ENCODE data around the gene C1orf141. TPM values are rescaled to one million over a fixed set of nuclear protein-coding genes. Genes with fewer than 3 reads are reported as not detected.

C1orf141 gene
- total and polyA plus RNA-seq, 2 experiments from 2014 or later = not detected

DNA sequence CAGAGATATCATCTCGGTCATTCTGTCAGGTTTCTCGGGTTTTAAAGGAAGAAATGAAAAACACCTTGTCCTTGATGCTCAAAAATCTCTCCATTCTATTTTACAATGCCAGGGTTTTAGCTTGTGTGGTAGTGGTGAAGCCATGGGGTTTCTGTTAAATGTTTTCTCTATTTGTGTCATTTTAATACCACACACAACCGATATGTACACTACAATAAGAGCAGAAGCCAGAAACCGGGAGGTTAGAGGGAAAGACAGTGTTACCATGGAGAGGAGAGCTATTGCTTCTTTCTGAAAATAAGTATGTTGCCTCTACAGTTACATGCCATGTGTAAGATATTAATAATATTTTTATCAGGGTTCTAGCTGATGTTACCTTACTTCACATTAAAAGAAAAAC lies 83.6 kb downstream of the C1orf141 start:
- Histone ChIP-seq H3K9me2 (ENCODE audit: insufficient read depth) (no peaks in the 10 kb centered on the region), H3K27ac (no peak overlapping the region), H2AFZ (no peak overlapping the region), H3K27me3 (replicated peaks; ENCODE audit: insufficient read depth) (no peaks in the 10 kb centered on the region), H3K9me3 (ENCODE audit: low read depth) (no peaks in the 10 kb centered on the region), H3K4me2 (ENCODE audit: unreplicated experiment) (peak overlapping the region; percentile 98), H3F3A (ENCODE audit: insufficient read depth) (no peaks in the 10 kb centered on the region), H3K4me1 (ENCODE audit: insufficient read depth) (peaks cover 13% of the 10 kb centered on the region), H3K4me3 (0 out of 2 replicates have a peak overlapping the region, but pooled peaks have one; percentile 87), H4K20me1 (ENCODE audit: insufficient read depth) (no peaks in the 10 kb centered on the region), H3K79me2 (ENCODE audit: insufficient read depth) (peaks cover 45% of the 10 kb centered on the region), H3K36me3 (ENCODE audit: low read depth) (peaks cover 25% of the 10 kb centered on the region), H3K9ac (peak overlapping the region; percentile 90; the same call in 1 of the 2 replicates)
- in situ Hi-C loops (cut with MboI) = no loop called here
- TF ChIP-seq EZH2phosphoT487 (IDR thresholded peaks at IDR 0.05; ENCODE audit: insufficient read depth, low read depth) (no peak), EZH2 (IDR thresholded peaks at IDR 0.05; ENCODE audit: insufficient read depth, poor library complexity, severe bottlenecking) (no peak)
- 82 to 88% methylated on average over 4 of the region's 4 CpGs for WGBS, 2 experiments (ENCODE audit: low coverage in 1 of 2, low lambda C conversion rate in 2 of 2, missing lambda C conversion rate in 2 of 2)
- no peak for DNase-seq

DNA sequence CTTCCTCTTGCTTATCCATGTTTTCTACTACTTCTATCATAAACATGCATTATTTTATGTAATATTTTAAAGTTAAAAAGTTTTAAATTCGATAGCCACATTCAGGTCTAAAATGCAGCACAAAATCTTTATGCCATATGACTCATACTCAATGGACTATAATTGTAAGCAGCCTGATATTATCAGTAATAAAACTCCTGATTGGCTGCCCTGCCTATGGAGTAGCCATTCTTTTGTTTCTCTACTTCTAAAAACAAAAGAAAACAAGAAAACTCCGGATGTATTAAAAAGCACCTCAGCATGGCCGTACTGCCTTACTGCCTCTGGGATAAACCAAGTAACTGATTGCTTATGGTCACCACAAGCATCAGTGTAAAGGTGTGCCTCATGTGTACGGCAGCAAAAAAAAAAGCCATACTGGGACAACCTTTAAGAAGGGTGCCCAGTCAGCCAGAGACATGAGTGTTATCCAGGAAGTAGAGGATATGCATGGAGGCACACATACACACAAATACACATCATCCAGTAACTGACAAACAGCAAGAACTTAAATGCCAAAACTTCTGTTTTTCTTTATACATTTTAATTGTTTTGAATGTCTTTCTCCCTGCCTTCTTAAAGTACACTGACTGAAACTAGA lies 90.0 kb downstream of the C1orf141 start:
- Histone ChIP-seq H3K79me2 (ENCODE audit: insufficient read depth) (peaks cover 13% of the 10 kb centered on the region), H4K20me1 (ENCODE audit: insufficient read depth) (no peaks in the 10 kb centered on the region), H3F3A (ENCODE audit: insufficient read depth) (peaks cover 8% of the 10 kb centered on the region; the same call in 1 of the 2 replicates), H3K9me2 (ENCODE audit: insufficient read depth) (no peaks in the 10 kb centered on the region), H3K4me2 (ENCODE audit: unreplicated experiment) (no peak overlapping the region), H3K9me3 (ENCODE audit: low read depth) (no peaks in the 10 kb centered on the region), H3K36me3 (ENCODE audit: low read depth) (peaks cover 37% of the 10 kb centered on the region), H3K27ac (no peak overlapping the region), H3K4me3 (no peak overlapping the region), H3K9ac (no peak overlapping the region), H3K27me3 (replicated peaks; ENCODE audit: insufficient read depth) (no peaks in the 10 kb centered on the region), H3K4me1 (ENCODE audit: insufficient read depth) (peaks cover 15% of the 10 kb centered on the region), H2AFZ (no peak overlapping the region)
- WGBS, 2 experiments (ENCODE audit: low coverage in 1 of 2, low lambda C conversion rate in 2 of 2, missing lambda C conversion rate in 2 of 2) = 96% methylated on average over 4 of the region's 4 CpGs
- in situ Hi-C loops (cut with MboI) = no loop called here
- peak; percentile 8 for DNase-seq
- TF ChIP-seq EZH2 (IDR thresholded peaks at IDR 0.05; ENCODE audit: insufficient read depth, poor library complexity, severe bottlenecking) = no peak
- TF ChIP-seq EZH2phosphoT487 (IDR thresholded peaks at IDR 0.05; ENCODE audit: insufficient read depth, low read depth) = no peak

DNA sequence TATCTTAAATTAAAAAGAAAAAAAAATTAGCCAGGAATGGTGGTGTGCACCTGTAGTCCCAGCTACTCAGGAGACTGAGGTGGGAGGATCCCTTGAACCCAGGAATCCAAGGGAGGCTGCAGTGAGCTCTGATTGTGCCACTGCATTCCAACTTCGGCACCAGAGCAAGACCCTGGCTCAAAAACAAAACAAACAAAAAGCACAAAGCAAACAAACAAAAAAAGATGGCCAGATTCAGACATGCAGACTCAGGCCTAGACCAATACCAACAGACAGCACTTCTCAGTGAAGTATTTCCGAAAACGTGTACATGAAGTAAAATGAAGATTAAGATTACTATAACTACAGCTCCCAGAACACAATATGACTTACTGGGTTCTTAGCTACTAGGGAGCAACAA lies 91.4 kb downstream of the C1orf141 start:
- TF ChIP-seq EZH2phosphoT487 (IDR thresholded peaks at IDR 0.05; ENCODE audit: insufficient read depth, low read depth) (no peak), EZH2 (IDR thresholded peaks at IDR 0.05; ENCODE audit: insufficient read depth, poor library complexity, severe bottlenecking) (no peak)
- no peak overlapping the region for H2AFZ ChIP-seq
- H3K4me3 ChIP-seq = no peak overlapping the region
- H3K9me2 ChIP-seq (ENCODE audit: insufficient read depth) = no peaks in the 10 kb centered on the region
- in situ Hi-C loops (cut with MboI) = no loop called here
- H3K9me3 ChIP-seq (ENCODE audit: low read depth) = no peaks in the 10 kb centered on the region
- WGBS, 2 experiments (ENCODE audit: low coverage in 1 of 2, low lambda C conversion rate in 2 of 2, missing lambda C conversion rate in 2 of 2) = 93 to 96% methylated on average over 3 of the region's 3 CpGs
- H3K4me1 ChIP-seq (ENCODE audit: insufficient read depth) = peaks cover 16% of the 10 kb centered on the region
- peaks cover 8% of the 10 kb centered on the region; the same call in 1 of the 2 replicates for H3F3A ChIP-seq (ENCODE audit: insufficient read depth)
- no peaks in the 10 kb centered on the region for H4K20me1 ChIP-seq (ENCODE audit: insufficient read depth)
- H3K36me3 ChIP-seq (ENCODE audit: low read depth) = peaks cover 30% of the 10 kb centered on the region
- H3K27me3 ChIP-seq (replicated peaks; ENCODE audit: insufficient read depth) = no peaks in the 10 kb centered on the region
- H3K4me2 ChIP-seq (ENCODE audit: unreplicated experiment) = no peak overlapping the region
- no peak overlapping the region for H3K9ac ChIP-seq
- peaks cover 4% of the 10 kb centered on the region; the same call in 1 of the 2 replicates for H3K79me2 ChIP-seq (ENCODE audit: insufficient read depth)
- no peak for DNase-seq
- H3K27ac ChIP-seq = no peak overlapping the region

Small RNA genes within 50 kb of the gene (small RNA-seq; reads per million reads assigned to genes)
- gene RF00322 (ENCODE audit: low read depth, low replicate concordance) = not detected

Other genes starting within 250 kb of the C1orf141 start
- gene DNAI4, start 210.1 kb downstream of the C1orf141 start, total RNA-seq (2014; rRNA removed; shearing (Covaris generic)) = 7.3 and 9.9 TPM in 2 replicates
- gene DNAI4, start 210.1 kb downstream of the C1orf141 start, polyA plus RNA-seq (2016; fragmentation: Nextera tagmentation; extraction: Ambion mirVana) = 3.2 and 4.2 TPM in 2 replicates
- 34.8 and 38.1 TPM in 2 replicates for gene MIER1, start 210.0 kb downstream of the C1orf141 start, total RNA-seq (2014; rRNA removed; shearing (Covaris generic))
- 36.8 and 37.8 TPM in 2 replicates for gene MIER1, start 210.0 kb downstream of the C1orf141 start, polyA plus RNA-seq (2016; fragmentation: Nextera tagmentation; extraction: Ambion mirVana)
- gene SLC35D1, start 80.8 kb downstream of the C1orf141 start, total RNA-seq (2014; rRNA removed; shearing (Covaris generic)) = 13.4 and 14.9 TPM in 2 replicates
- gene SLC35D1, start 80.8 kb downstream of the C1orf141 start, polyA plus RNA-seq (2016; fragmentation: Nextera tagmentation; extraction: Ambion mirVana) = 8.0 and 9.1 TPM in 2 replicates
- gene IL23R, start 31.5 kb upstream of the C1orf141 start, total RNA-seq (2014; rRNA removed; shearing (Covaris generic)) = not detected in 2 replicates
- gene IL23R, start 31.5 kb upstream of the C1orf141 start, polyA plus RNA-seq (2016; fragmentation: Nextera tagmentation; extraction: Ambion mirVana) = not detected in 2 replicates
- gene IL12RB2, start 172.9 kb upstream of the C1orf141 start, total RNA-seq (2014; rRNA removed; shearing (Covaris generic)) = not detected in 2 replicates
- 0.06 TPM in 1 of 2 replicates, not detected in the other for gene IL12RB2, start 172.9 kb upstream of the C1orf141 start, polyA plus RNA-seq (2016; fragmentation: Nextera tagmentation; extraction: Ambion mirVana)